OCI-LY7 (cell line): ENCODE measurements around the gene GRM4. TPM values are rescaled to one million over a fixed set of nuclear protein-coding genes. Genes with fewer than 3 reads are reported as not detected.

Experiments used
- BruUV-seq: library from RNA; stranded (reverse); fragments of 400-500 nt; replicated peaks from 2 replicates; lab custom pipeline; 2021; lab: Mats Ljungman, UMichigan
- CTCF ChIA-PET: fragments of 300-600 bp; sonication (Branson Sonifier 250); formaldehyde crosslinking; loops from one replicate; lab custom pipeline; 2022; ENCODE audit warnings: antibody characterized with exemption; ENCODE audit not compliant: unreplicated experiment; lab: Charles Lee
- POLR2A ChIA-PET: fragments of 300-600 bp; sonication (Branson Sonifier 250); formaldehyde crosslinking; loops from one replicate; lab custom pipeline; 2022; ENCODE audit warnings: antibody characterized with exemption; lab: Charles Lee
- DNase-seq: peaks from one replicate; pipeline ENCODE4 v3.0.0-alpha.2; 2015; ENCODE audit warnings: low spot score
- H2AFZ ChIP-seq: fragments of 200-600 bp; sonication (generic), shearing (Covaris generic); 2 replicates; pipeline ENCODE4 v1.6.1; 2014; ENCODE audit warnings: mild to moderate bottlenecking, antibody characterized with exemption, low read length, moderate library complexity
- H3K27ac ChIP-seq: fragments of 200-600 bp; sonication (generic); 2 replicates; pipeline ENCODE4 v1.5.1; 2014; ENCODE audit warnings: mixed run types, low read depth, mild to moderate bottlenecking, moderate library complexity, low read length, inconsistent platforms; ENCODE audit not compliant: poor library complexity, severe bottlenecking
- H3K36me3 ChIP-seq: fragments of 200-600 bp; sonication (generic); 2 replicates; pipeline ENCODE4 v1.6.1; 2014; ENCODE audit warnings: mild to moderate bottlenecking, antibody characterized with exemption, low read length, moderate library complexity, mixed read lengths; ENCODE audit not compliant: insufficient read depth
- H3K4me1 ChIP-seq: fragments of 200-600 bp; sonication (generic); 2 replicates; pipeline ENCODE4 v1.5.1; 2014; ENCODE audit warnings: mild to moderate bottlenecking, low read length; ENCODE audit not compliant: insufficient read depth, poor library complexity, severe bottlenecking
- H3K4me2 ChIP-seq: fragments of 200-600 bp; sonication (generic); 2 replicates; pipeline ENCODE4 v1.6.1; 2014; ENCODE audit warnings: mild to moderate bottlenecking, low read length
- H3K4me3 ChIP-seq: fragments of 200-600 bp; sonication (generic); 2 replicates; pipeline ENCODE4 v1.5.1; 2014; ENCODE audit warnings: mild to moderate bottlenecking, low read depth, low read length; ENCODE audit not compliant: poor library complexity, severe bottlenecking
- H3K79me2 ChIP-seq: fragments of 200-600 bp; sonication (generic); 2 replicates; pipeline ENCODE4 v1.6.1; 2016; ENCODE audit warnings: low read depth, mild to moderate bottlenecking, low read length, moderate library complexity, mixed read lengths; ENCODE audit not compliant: insufficient read depth
- H3K9me2 ChIP-seq: fragments of 200-600 bp; sonication (generic); 2 replicates; pipeline ENCODE4 v1.6.1; 2016; ENCODE audit warnings: mild to moderate bottlenecking, low read length, mixed read lengths; ENCODE audit not compliant: insufficient read depth
- H3K9me3 ChIP-seq: fragments of 200-600 bp; sonication (generic); 2 replicates; pipeline ENCODE4 v1.6.1; 2014; ENCODE audit warnings: mild to moderate bottlenecking, mixed run types, low read length, mixed read lengths
- H4K20me1 ChIP-seq: fragments of 200-600 bp; sonication (generic); 2 replicates; pipeline ENCODE4 v1.6.1; 2014; ENCODE audit warnings: mild to moderate bottlenecking, antibody characterized with exemption, low read length, moderate library complexity, mixed read lengths; ENCODE audit not compliant: insufficient read depth
- EZH2phosphoT487 ChIP-seq: fragments of 200-600 bp; sonication (generic); IDR thresholded peaks from 2 replicates; pipeline ENCODE4 v1.6.1; 2018; ENCODE audit warnings: low read depth, borderline replicate concordance, mild to moderate bottlenecking, mixed run types, antibody characterized with exemption, low read length, moderate library complexity, mixed read lengths
- intact Hi-C: fragments of 100-400 bp; cut with micrococcal nuclease; formaldehyde crosslinking; loops from one replicate; pipeline ENCODE4 v1.10.0; 2022; ENCODE audit not compliant: unreplicated experiment
- total RNA-seq, 2 experiments: library from RNA; depleted of rRNA in 1 of 2; stranded (reverse); fragments of >200 nt in 1 of 2; shearing (Covaris generic) in 1 of 2; gene quantifications; 2 replicates each; pipeline ENCODE4 v1.2.3, GENCODE V29; 2014 to 2022
- TF ChIP-seq, protein P1 (sequence below): fragments of 200-600 bp; sonication (generic); conservative IDR thresholded peaks from 2 replicates; pipeline ENCODE4 v1.5.1; 2014; ENCODE audit warnings: mild to moderate bottlenecking, antibody characterized with exemption, low read length, moderate library complexity, mixed read lengths

GRM4 gene
- total RNA-seq, 2 experiments from 2014 or later = 0.73 to 1.3 TPM

- no peak for DNase-seq
- Histone ChIP-seq H3K27ac (no peak overlapping the region), H3K9me3 (no peaks in the 10 kb centered on the region), H3K79me2 (no peaks in the 10 kb centered on the region), H3K9me2 (no peaks in the 10 kb centered on the region), H3K4me1 (no peaks in the 10 kb centered on the region), H4K20me1 (no peaks in the 10 kb centered on the region), H2AFZ (no peak overlapping the region), H3K4me2 (no peak overlapping the region), H3K36me3 (no peaks in the 10 kb centered on the region), H3K4me3 (no peak overlapping the region)
- no peak for TF ChIP-seq EZH2phosphoT487
- TF ChIP-seq, protein P1, sequence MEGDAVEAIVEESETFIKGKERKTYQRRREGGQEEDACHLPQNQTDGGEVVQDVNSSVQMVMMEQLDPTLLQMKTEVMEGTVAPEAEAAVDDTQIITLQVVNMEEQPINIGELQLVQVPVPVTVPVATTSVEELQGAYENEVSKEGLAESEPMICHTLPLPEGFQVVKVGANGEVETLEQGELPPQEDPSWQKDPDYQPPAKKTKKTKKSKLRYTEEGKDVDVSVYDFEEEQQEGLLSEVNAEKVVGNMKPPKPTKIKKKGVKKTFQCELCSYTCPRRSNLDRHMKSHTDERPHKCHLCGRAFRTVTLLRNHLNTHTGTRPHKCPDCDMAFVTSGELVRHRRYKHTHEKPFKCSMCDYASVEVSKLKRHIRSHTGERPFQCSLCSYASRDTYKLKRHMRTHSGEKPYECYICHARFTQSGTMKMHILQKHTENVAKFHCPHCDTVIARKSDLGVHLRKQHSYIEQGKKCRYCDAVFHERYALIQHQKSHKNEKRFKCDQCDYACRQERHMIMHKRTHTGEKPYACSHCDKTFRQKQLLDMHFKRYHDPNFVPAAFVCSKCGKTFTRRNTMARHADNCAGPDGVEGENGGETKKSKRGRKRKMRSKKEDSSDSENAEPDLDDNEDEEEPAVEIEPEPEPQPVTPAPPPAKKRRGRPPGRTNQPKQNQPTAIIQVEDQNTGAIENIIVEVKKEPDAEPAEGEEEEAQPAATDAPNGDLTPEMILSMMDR = no peak
- ChIA-PET POLR2A (no interaction called here), CTCF (no interaction called here)
- intact Hi-C loops = no loop called here
- BruUV-seq = no TSS peak
These were observed 41.7 kb downstream of the GRM4 start for GRCh38 chr6:34104186-34104585.

DNA sequence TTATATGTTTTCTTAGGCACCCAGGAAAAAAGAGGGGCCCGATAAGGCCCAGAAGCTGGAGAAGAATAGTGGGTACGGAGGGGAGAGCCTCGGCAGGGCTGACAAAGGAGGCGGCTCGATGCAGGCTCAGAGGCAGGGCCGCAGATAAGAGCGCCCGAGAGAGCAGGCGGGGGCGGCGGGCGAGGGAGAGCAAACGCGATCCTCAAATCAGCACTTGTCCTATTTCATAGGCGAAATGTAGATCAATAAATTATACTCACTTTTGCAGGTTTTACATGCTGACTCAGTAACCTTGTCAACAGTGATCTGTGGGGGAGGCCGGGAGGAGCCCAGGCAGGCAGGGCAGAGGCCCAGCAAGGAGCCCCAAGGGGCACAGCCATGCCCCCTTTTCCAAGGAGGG lies 42.6 kb downstream of the GRM4 start:
- TF ChIP-seq EZH2phosphoT487 = no peak
- TF ChIP-seq, protein P1 = no peak
- Histone ChIP-seq H3K9me3 (no peaks in the 10 kb centered on the region), H3K79me2 (no peaks in the 10 kb centered on the region), H3K27ac (no peak overlapping the region), H3K4me3 (no peak overlapping the region), H3K4me2 (no peak overlapping the region), H3K36me3 (no peaks in the 10 kb centered on the region), H3K4me1 (no peaks in the 10 kb centered on the region), H3K9me2 (no peaks in the 10 kb centered on the region), H2AFZ (no peak overlapping the region), H4K20me1 (no peaks in the 10 kb centered on the region)
- intact Hi-C loops = no loop called here
- POLR2A ChIA-PET = no interaction called here
- no TSS peak for BruUV-seq
- no peak for DNase-seq
- CTCF ChIA-PET = no interaction called here

DNA sequence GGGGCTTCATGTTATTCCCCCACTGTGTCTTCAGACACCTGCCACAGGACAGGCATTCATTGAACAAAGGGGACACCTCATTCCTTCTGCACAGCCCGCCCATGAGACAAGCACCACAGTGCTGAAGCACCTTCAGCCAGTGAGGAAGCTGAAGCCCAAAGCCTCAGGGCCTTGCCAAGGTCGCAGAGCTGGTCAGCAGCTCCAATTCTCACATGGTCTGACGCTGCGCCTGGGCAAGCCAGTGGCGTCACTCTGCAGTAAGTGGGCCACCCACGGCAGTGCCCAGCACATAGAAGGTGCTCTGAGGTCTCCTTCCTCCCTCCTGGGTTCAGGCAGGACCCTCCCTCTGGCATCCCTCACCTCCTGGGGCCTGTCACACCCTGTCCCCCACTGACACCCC lies 43.2 kb downstream of the GRM4 start:
- Histone ChIP-seq H3K4me2 (no peak overlapping the region), H3K9me2 (no peaks in the 10 kb centered on the region), H3K79me2 (no peaks in the 10 kb centered on the region), H3K4me3 (no peak overlapping the region), H4K20me1 (no peaks in the 10 kb centered on the region), H3K9me3 (no peaks in the 10 kb centered on the region), H3K27ac (no peak overlapping the region), H2AFZ (no peak overlapping the region), H3K36me3 (no peaks in the 10 kb centered on the region), H3K4me1 (no peaks in the 10 kb centered on the region)
- CTCF ChIA-PET = no interaction called here
- intact Hi-C loops = no loop called here
- DNase-seq = no peak
- BruUV-seq = no TSS peak
- POLR2A ChIA-PET = no interaction called here
- no peak for TF ChIP-seq EZH2phosphoT487
- TF ChIP-seq, protein P1 = no peak
